ENCODE data around the gene APCDD1L. TPM values are rescaled to one million over a fixed set of nuclear protein-coding genes. Genes with fewer than 3 reads are reported as not detected.

APCDD1L gene
- total RNA-seq, 1 experiment from 2014 or later: 2.4 TPM

GRCh38 chr20:58435237-58435636 is 80.0 kb downstream of the APCDD1L start:
- H3K27me3 Mint-ChIP-seq (ENCODE audit: low read depth): no peaks in the 10 kb centered on the region

DNA sequence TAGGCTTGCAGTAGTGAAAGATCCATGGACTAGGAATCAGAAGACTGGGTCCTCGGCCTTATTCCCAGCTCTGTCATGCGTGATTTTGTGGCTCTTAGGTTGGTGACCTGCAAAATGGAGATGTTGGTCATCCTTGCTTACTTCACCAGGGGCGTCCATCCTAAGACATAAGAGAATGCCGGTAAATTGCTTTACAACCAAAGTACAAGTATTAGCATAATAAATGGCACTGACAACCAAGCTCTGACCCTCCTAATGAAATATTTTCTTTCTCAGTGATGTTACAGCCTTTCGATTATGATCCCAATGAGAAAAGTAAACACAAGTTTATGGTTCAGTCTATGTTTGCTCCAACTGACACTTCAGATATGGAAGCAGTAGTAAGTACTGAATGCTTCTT is 80.9 kb downstream of the APCDD1L start:
- no peaks in the 10 kb centered on the region for H3K27me3 Mint-ChIP-seq (ENCODE audit: low read depth)
- TF ChIP-seq E2F1 (CRISPR knock-in tag; IDR thresholded peaks at IDR 0.05) (no peak), ATF2 (CRISPR knock-in tag; IDR thresholded peaks at IDR 0.05; ENCODE audit: borderline replicate concordance, low read depth) (no peak), CDX4 (CRISPR knock-in tag; IDR thresholded peaks at IDR 0.05; ENCODE audit: borderline replicate concordance) (no peak), ZNF396 (CRISPR knock-in tag; IDR thresholded peaks at IDR 0.05; ENCODE audit: borderline replicate concordance) (no peak), ARID4B (CRISPR knock-in tag; IDR thresholded peaks at IDR 0.05; ENCODE audit: borderline replicate concordance) (no peak)
- POLR2A ChIA-PET: interaction anchor here (1.0 kb wide), 1 partner anchor 409 kb away, joined by 3 read pairs; no protein-coding TSS in a partner anchor

More at GRCh38 chr20:58435237-58435636, 80.0 kb downstream of the APCDD1L start:
- Mint-ChIP-seq H3K36me3 (peaks cover 20% of the 10 kb centered on the region), H3K4me3 (no peak overlapping the region), H3K9me3 (no peaks in the 10 kb centered on the region), H3K4me1 (peaks cover 61% of the 10 kb centered on the region), H3K27ac (peak overlapping the region; percentile 22)
- DNase-seq (ENCODE audit: low spot score): no peak
- ChIA-PET POLR2A (no interaction called here), CTCF (interaction anchor here (0.6 kb wide), 1 partner anchor 187 kb away, joined by 3 read pairs; no protein-coding TSS in a partner anchor)
- peak; percentile 61; the same call in 1 of the 2 replicates for ATAC-seq
- TF ChIP-seq ZBTB21 (CRISPR knock-in tag; IDR thresholded peaks at IDR 0.05; ENCODE audit: borderline replicate concordance) (no peak), ZNF121 (CRISPR knock-in tag; IDR thresholded peaks at IDR 0.05) (peak; percentile 40; the same call in 1 of the 2 replicates)

GRCh38 chr20:58433759-58434158 is 81.4 kb downstream of the APCDD1L start:
- H3K27ac Mint-ChIP-seq: no peak overlapping the region
- ATAC-seq (no peak), DNase-seq (ENCODE audit: low spot score) (no peak)
- H3K27me3 Mint-ChIP-seq (ENCODE audit: low read depth): no peaks in the 10 kb centered on the region
- CTCF ChIA-PET: interaction anchor here (0.6 kb wide), 1 partner anchor 125 kb away, joined by 3 read pairs; no protein-coding TSS in a partner anchor
- POLR2A ChIA-PET: interaction anchor here (1.0 kb wide), 1 partner anchor 410 kb away, joined by 3 read pairs; no protein-coding TSS in a partner anchor
- peaks cover 25% of the 10 kb centered on the region for H3K36me3 Mint-ChIP-seq
- H3K4me1 Mint-ChIP-seq: peaks cover 51% of the 10 kb centered on the region
- no peak overlapping the region for H3K4me3 Mint-ChIP-seq
- H3K9me3 Mint-ChIP-seq: no peaks in the 10 kb centered on the region
- TF ChIP-seq, protein P1, sequence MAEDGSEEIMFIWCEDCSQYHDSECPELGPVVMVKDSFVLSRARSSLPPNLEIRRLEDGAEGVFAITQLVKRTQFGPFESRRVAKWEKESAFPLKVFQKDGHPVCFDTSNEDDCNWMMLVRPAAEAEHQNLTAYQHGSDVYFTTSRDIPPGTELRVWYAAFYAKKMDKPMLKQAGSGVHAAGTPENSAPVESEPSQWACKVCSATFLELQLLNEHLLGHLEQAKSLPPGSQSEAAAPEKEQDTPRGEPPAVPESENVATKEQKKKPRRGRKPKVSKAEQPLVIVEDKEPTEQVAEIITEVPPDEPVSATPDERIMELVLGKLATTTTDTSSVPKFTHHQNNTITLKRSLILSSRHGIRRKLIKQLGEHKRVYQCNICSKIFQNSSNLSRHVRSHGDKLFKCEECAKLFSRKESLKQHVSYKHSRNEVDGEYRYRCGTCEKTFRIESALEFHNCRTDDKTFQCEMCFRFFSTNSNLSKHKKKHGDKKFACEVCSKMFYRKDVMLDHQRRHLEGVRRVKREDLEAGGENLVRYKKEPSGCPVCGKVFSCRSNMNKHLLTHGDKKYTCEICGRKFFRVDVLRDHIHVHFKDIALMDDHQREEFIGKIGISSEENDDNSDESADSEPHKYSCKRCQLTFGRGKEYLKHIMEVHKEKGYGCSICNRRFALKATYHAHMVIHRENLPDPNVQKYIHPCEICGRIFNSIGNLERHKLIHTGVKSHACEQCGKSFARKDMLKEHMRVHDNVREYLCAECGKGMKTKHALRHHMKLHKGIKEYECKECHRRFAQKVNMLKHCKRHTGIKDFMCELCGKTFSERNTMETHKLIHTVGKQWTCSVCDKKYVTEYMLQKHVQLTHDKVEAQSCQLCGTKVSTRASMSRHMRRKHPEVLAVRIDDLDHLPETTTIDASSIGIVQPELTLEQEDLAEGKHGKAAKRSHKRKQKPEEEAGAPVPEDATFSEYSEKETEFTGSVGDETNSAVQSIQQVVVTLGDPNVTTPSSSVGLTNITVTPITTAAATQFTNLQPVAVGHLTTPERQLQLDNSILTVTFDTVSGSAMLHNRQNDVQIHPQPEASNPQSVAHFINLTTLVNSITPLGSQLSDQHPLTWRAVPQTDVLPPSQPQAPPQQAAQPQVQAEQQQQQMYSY (CRISPR knock-in tag; IDR thresholded peaks at IDR 0.05): no peak
- TF ChIP-seq E2F1 (CRISPR knock-in tag; IDR thresholded peaks at IDR 0.05) (no peak), ZNF219 (CRISPR knock-in tag; IDR thresholded peaks at IDR 0.05; ENCODE audit: borderline replicate concordance) (no peak)

More for the DNA sequence above, 80.9 kb downstream of the APCDD1L start:
- Mint-ChIP-seq H3K27ac (no peak overlapping the region), H3K4me1 (peaks cover 54% of the 10 kb centered on the region), H3K9me3 (no peaks in the 10 kb centered on the region), H3K36me3 (peaks cover 22% of the 10 kb centered on the region), H3K4me3 (no peak overlapping the region)
- CTCF ChIA-PET: interaction anchor here (0.6 kb wide), 1 partner anchor 124 kb away, joined by 3 read pairs; no protein-coding TSS in a partner anchor
- DNase-seq (ENCODE audit: low spot score): no peak
- no peak for ATAC-seq
